ENCODE data around the gene CWC22.
"Not testable (repeated sequence)": the region's sequence is repeated elsewhere in the genome, so short reads cannot be mapped to it uniquely, and the experiment has no call there.

The CWC22 gene

GRCh38 chr2:179954026-179954425 lies 53.1 kb downstream of the CWC22 start:
- FAIRE-seq: no peak

GRCh38 chr2:179953359-179953758 lies 53.7 kb downstream of the CWC22 start:
- no peak for FAIRE-seq

More at GRCh38 chr2:179954026-179954425, 53.1 kb downstream of the CWC22 start:
- DNase-seq (ENCODE audit: insufficient read length, low spot score): no peak

GRCh38 chr2:179952658-179953057 lies 54.4 kb downstream of the CWC22 start:
- FAIRE-seq: no peak
- DNase-seq (ENCODE audit: insufficient read length, low spot score): no peak

More at GRCh38 chr2:179953359-179953758, 53.7 kb downstream of the CWC22 start:
- DNase-seq (ENCODE audit: insufficient read length, low spot score): no peak

GRCh38 chr2:179951680-179952079 lies 55.4 kb downstream of the CWC22 start:
- DNase-seq (ENCODE audit: insufficient read length, low spot score): no peak
- no peak for FAIRE-seq

- FAIRE-seq: no peak
- DNase-seq (ENCODE audit: insufficient read length, low spot score): no peak
These were observed 56.7 kb downstream of the CWC22 start for GRCh38 chr2:179950391-179950790.

GRCh38 chr2:179949438-179949837 lies 57.7 kb downstream of the CWC22 start:
- FAIRE-seq (no peak), DNase-seq (ENCODE audit: insufficient read length, low spot score) (no peak)

- no peak for FAIRE-seq
These were observed 59.0 kb downstream of the CWC22 start for GRCh38 chr2:179948058-179948457.

GRCh38 chr2:179946810-179947615 lies 60.1 kb downstream of the CWC22 start:
- FAIRE-seq (no peak), DNase-seq (ENCODE audit: insufficient read length, low spot score) (no peak)

More at GRCh38 chr2:179948058-179948457, 59.0 kb downstream of the CWC22 start:
- no peak for DNase-seq (ENCODE audit: insufficient read length, low spot score)

- no peak for DNase-seq (ENCODE audit: insufficient read length, low spot score)
- no peak for FAIRE-seq
These were observed 60.8 kb downstream of the CWC22 start for GRCh38 chr2:179946346-179946745.

GRCh38 chr2:179939259-179939658 lies 67.8 kb downstream of the CWC22 start:
- no peak for FAIRE-seq
- DNase-seq (ENCODE audit: insufficient read length, low spot score): no peak

GRCh38 chr2:179938026-179938425 lies 69.1 kb downstream of the CWC22 start:
- FAIRE-seq: no peak

GRCh38 chr2:179936654-179937053 lies 70.4 kb downstream of the CWC22 start:
- DNase-seq (ENCODE audit: insufficient read length, low spot score): no peak
- no peak for FAIRE-seq

More at GRCh38 chr2:179938026-179938425, 69.1 kb downstream of the CWC22 start:
- no peak for DNase-seq (ENCODE audit: insufficient read length, low spot score)

GRCh38 chr2:179936141-179936540 lies 71.0 kb downstream of the CWC22 start:
- DNase-seq (ENCODE audit: insufficient read length, low spot score) (no peak), FAIRE-seq (no peak)

GRCh38 chr2:179932786-179933185 lies 74.3 kb downstream of the CWC22 start:
- DNase-seq (ENCODE audit: insufficient read length, low spot score) (no peak), FAIRE-seq (no peak)

GRCh38 chr2:179931502-179931901 lies 75.6 kb downstream of the CWC22 start:
- DNase-seq (ENCODE audit: insufficient read length, low spot score): no peak
- no peak for FAIRE-seq

GRCh38 chr2:179929997-179930396 lies 77.1 kb downstream of the CWC22 start:
- not testable (repeated sequence) for DNase-seq (ENCODE audit: insufficient read length, low spot score); FAIRE-seq

GRCh38 chr2:179927041-179927440 lies 80.1 kb downstream of the CWC22 start:
- no peak for FAIRE-seq
- no peak for DNase-seq (ENCODE audit: insufficient read length, low spot score)

- FAIRE-seq (no peak), DNase-seq (ENCODE audit: insufficient read length, low spot score) (no peak)
These were observed 81.4 kb downstream of the CWC22 start for GRCh38 chr2:179925713-179926112.

GRCh38 chr2:179917272-179917671 lies 89.8 kb downstream of the CWC22 start:
- FAIRE-seq (no peak), DNase-seq (ENCODE audit: insufficient read length, low spot score) (no peak)

GRCh38 chr2:179915395-179915992 lies 91.6 kb downstream of the CWC22 start:
- no peak for FAIRE-seq

GRCh38 chr2:179913809-179914208 lies 93.3 kb downstream of the CWC22 start:
- DNase-seq (ENCODE audit: insufficient read length, low spot score): no peak
- no peak for FAIRE-seq

More at GRCh38 chr2:179915395-179915992, 91.6 kb downstream of the CWC22 start:
- no peak for DNase-seq (ENCODE audit: insufficient read length, low spot score)

GRCh38 chr2:179911569-179911968 lies 95.5 kb downstream of the CWC22 start:
- FAIRE-seq (no peak), DNase-seq (ENCODE audit: insufficient read length, low spot score) (no peak)
